Right lung (tissue), 5 donors: Measurements from ENCODE around the gene HILPDA. TPM values are rescaled to one million over a fixed set of nuclear protein-coding genes. Genes with fewer than 3 reads are reported as not detected.
"Not testable (repeated sequence)": the region's sequence is repeated elsewhere in the genome, so short reads cannot be mapped to it uniquely, and the experiment has no call there.

ENCODE experiments used
- DNase-seq, 2 donors: peaks; one replicate each; pipeline ENCODE4 v3.0.0-alpha.2; 2013
- polyA plus RNA-seq, 5 donors: library from polyadenylated mRNA; unstranded; fragments of 120-200 nt; gene quantifications; one replicate each; pipeline versions ENCODE4 v1.2.1 to v1.2.3, GENCODE V29; 2013; ENCODE audit warnings: inconsistent platforms in 1 of 5, low replicate concordance in 1 of 5; ENCODE audit not compliant: insufficient read length in 5 of 5, insufficient read depth in 1 of 5

HILPDA gene
- polyA plus RNA-seq, 5 donors = 26.6 to 34.8 (median 32.8) TPM

DNA sequence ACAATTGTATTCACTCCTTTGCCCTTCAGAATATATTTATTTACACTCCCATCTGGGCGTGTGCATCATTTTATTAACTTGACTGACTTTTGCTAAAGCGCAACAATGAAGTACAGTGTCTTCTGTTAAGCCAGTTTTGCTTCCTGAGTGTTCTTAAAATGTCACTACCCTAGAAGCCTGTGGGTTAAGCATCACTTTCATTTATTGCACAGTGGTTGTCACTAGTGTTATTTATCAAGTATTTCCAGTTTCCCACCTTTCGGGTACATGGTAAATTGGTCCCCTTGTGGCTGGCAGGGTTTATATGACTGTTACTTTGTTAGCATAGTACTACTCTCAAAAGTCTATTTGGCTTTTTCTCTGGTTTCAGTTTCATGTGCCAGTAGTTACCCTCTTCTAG lies 3.3 kb downstream of the HILPDA start:
- no peak for DNase-seq

GRCh38 chr7:128459394-128459878 lies 3.8 kb downstream of the HILPDA start:
- DNase-seq = peak in 1 of 2 donors; percentile 51

- DNase-seq = peak; percentile 83 to 88
These were observed 6.8 kb downstream of the HILPDA start for GRCh38 chr7:128462460-128462859.

DNA sequence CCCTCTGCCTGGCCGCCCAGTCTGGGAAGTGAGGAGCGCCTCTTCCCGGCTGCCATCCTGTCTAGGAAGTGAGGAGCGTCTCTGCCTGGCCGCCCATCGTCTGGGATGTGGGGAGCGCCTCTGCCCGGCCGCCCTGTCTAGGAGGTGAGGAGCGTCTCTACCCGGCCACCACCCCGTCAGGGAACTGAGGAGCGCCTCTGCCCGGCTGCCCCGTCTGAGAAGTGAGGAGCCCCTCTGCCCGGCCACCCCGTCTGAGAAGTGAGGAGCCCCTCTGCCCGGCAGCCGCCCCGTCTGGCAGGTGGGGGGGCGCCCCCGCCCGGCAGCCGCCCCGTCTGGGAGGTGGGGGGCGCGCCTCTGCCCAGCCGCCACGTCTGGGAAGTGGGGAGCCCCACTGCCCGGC lies 7.7 kb downstream of the HILPDA start:
- DNase-seq = not testable (repeated sequence)

GRCh38 chr7:128463933-128464332 lies 8.3 kb downstream of the HILPDA start:
- DNase-seq = not testable (repeated sequence)

GRCh38 chr7:128466871-128467270 lies 11.2 kb downstream of the HILPDA start:
- not testable (repeated sequence) for DNase-seq

DNA sequence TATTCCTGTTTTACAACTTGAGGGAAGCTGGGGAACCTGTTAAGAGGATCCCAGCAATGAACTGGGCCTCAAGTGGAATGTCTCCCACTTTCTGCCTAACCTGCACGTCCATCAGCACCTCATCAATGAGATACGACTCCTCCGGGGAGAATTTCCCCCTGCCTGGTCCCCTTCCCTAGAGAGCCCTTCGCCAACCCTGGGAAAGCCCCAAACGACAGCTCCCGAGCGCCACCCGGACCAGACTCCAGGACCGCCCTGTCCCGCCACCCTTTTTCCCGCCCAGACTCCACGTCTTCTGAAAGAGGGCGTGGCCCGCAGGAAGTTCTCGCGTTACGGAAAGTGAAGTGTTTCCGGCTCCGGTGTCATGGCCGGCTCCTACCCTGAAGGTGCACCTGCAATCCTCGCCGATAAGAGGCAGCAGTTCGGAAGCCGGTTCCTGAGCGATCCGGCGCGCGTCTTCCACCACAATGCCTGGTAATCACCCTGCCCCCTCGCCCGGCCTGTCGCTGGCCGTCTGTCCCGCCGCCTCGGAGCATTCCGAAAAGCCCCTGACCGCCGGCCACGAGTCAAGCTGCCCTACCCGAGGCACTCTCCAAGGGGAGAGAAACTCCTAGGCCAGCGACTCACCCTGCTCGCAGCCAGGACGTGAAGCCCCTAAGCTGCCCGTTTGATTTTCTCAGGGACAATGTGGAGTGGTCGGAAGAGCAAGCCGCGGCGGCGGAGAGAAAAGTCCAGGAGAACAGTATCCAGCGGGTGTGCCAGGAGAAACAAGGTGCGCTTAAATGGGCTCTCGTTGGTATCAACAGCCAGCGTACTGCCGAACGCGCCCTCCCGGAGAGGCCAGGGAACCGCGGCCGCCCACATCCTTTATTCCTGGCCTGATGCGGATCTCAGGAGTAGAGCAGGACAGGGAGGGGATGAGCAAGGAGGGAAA lies 21.0 kb downstream of the HILPDA start, which contains the start of gene METTL2B:
TSS of gene METTL2B (plus strand) at position 347 of the 934 bp plus-strand sequence. CDS start at position 365, 18 bp downstream.
- peak; percentile 85 to 90 for DNase-seq

- not testable (repeated sequence) for DNase-seq
These were observed 21.6 kb downstream of the HILPDA start for GRCh38 chr7:128477336-128477690.

DNA sequence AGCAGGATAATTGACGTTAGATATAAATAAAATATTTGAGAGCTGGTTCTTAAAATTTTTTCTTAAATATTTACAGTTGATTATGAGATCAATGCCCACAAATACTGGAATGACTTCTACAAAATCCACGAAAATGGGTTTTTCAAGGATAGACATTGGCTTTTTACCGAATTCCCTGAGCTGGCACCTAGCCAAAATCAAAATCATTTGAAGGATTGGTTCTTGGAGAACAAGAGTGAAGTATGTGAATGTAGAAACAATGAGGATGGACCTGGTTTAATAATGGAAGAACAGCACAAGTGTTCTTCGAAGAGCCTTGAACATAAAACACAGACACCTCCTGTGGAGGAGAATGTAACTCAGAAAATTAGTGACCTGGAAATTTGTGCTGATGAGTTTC lies 23.4 kb downstream of the HILPDA start:
- DNase-seq = not testable (repeated sequence)

DNA sequence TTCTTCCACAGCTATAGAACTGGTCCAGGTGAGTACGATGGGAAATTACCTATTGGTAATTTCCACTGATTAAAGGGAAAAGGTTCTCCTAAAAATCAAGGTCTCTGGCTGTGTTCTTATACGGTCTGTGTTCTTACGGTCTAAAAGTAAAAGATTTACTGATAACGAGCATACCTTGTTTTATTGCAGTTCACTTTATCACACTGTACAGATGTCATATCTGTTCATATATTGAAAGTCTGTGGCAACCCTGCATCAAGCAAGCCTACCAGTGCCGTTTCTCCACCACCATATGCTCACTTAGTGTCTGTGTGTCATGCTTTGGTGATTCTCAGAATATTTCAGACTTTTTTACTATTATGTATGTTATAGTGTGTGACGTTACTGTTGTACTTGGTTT lies 32.5 kb downstream of the HILPDA start:
- not testable (repeated sequence) for DNase-seq

GRCh38 chr7:128497405-128497804 lies 41.7 kb downstream of the HILPDA start:
- DNase-seq = no peak

DNA sequence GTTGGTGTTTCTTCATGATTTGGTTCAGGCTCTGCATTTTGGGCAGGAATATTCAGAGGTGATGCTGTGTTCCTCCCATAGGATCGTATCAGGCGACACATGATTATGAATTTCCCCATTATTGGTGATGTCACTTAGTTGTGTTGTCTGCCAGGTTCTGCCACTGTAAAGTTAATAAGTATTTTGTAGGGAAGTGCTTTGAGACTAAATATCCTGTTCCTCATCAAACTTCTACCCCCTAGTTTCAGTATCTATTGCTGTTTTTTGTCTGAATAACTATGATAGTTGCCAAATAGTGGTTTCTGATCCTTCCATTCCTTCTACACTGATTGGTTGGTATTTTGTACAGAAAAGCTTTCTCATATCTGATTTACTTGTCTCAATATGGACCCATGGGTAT lies 49.7 kb downstream of the HILPDA start:
- DNase-seq = not testable (repeated sequence)

- DNase-seq = not testable (repeated sequence)
These were observed 51.1 kb downstream of the HILPDA start for GRCh38 chr7:128506819-128507218.

DNA sequence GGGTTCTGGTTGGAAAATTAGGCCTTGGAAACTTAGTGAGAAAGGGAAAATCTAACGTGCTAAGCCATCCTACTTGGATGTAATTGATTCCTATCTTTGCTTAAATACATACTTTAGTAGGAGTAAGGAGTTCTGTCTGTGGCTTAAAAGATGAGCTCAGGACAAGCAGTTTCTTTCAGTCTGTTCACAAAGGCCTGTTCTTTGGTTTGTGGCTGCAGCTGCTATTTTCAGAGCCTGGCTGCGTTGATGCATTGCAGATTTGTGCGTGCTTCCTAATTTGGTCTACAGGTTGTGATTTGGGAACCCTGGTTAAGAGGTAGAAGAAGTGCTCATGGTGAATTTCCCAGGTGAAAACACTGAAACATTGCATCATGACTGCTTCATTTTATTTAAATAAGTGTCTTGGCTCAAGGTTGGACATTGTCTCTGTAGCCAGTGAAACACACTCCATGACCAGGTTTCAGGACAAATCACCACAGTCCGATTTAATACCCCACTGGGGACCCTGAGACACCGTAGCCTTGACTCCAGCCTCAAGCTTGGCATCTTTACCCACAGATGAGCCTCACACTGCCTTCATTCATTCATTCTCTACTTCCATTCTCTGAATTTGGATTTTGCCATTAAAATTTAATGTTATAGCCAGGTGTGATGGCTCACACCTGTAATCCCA lies 51.8 kb downstream of the HILPDA start:
- not testable (repeated sequence) for DNase-seq

Other genes starting within 250 kb of the HILPDA start
- gene LEP, start 214.6 kb upstream of the HILPDA start, polyA plus RNA-seq = under 1 TPM in 4 of 5 donors, not detected in 1; 0.04 to 0.07 (median 0.06) TPM
- 10 to 100 TPM; 44.5 to 59.4 (median 57.6) TPM for gene RBM28, start 112.0 kb upstream of the HILPDA start, polyA plus RNA-seq
- 1 to 10 TPM; 1.8 to 5.8 (median 2.9) TPM for gene PRRT4, start 94.2 kb upstream of the HILPDA start, polyA plus RNA-seq
- gene IMPDH1, start 45.9 kb upstream of the HILPDA start, polyA plus RNA-seq = 10 to 100 TPM; 32.9 to 48.1 (median 37.4) TPM
- 10 to 100 TPM; 24.7 to 32.4 (median 28.4) TPM for gene METTL2B, start 20.9 kb downstream of the HILPDA start, polyA plus RNA-seq
- 1 to 10 TPM; 1.8 to 3.4 (median 2.4) TPM for gene GARIN1A, start 216.4 kb downstream of the HILPDA start, polyA plus RNA-seq